ENCODE results near the gene SNAP47. TPM values are rescaled to one million over a fixed set of nuclear protein-coding genes. Genes with fewer than 3 reads are reported as not detected.

Gene SNAP47
- total RNA-seq, 1 experiment from 2014 or later: 46.0 TPM

GRCh38 chr1:227731696-227732585 is 3.3 kb upstream of the SNAP47 start:
- DNase-seq (ENCODE audit: low read depth): no peak

GRCh38 chr1:227732586-227733308 is 2.5 kb upstream of the SNAP47 start:
- DNase-seq (ENCODE audit: low read depth): no peak

- DNase-seq (ENCODE audit: low read depth): no peak
These were observed 1.9 kb upstream of the SNAP47 start for GRCh38 chr1:227733309-227733705.

- no peak for DNase-seq (ENCODE audit: low read depth)
These were observed 1.3 kb upstream of the SNAP47 start for GRCh38 chr1:227733751-227734545.

- no peak for DNase-seq (ENCODE audit: low read depth)
These were observed 734 bp upstream of the SNAP47 start for GRCh38 chr1:227734546-227734855.

GRCh38 chr1:227735539-227736285 is 477 bp downstream of the SNAP47 start:
- DNase-seq (ENCODE audit: low read depth): no peak

- DNase-seq (ENCODE audit: low read depth): no peak
These were observed 1.7 kb downstream of the SNAP47 start for GRCh38 chr1:227736814-227737432.

GRCh38 chr1:227738820-227739219 is 3.6 kb downstream of the SNAP47 start:
- no peak for DNase-seq (ENCODE audit: low read depth)

GRCh38 chr1:227739636-227740035 is 4.4 kb downstream of the SNAP47 start:
- no peak for DNase-seq (ENCODE audit: low read depth)

- DNase-seq (ENCODE audit: low read depth): no peak
These were observed 5.2 kb downstream of the SNAP47 start for GRCh38 chr1:227740401-227740960.

- DNase-seq (ENCODE audit: low read depth): no peak
These were observed 6.1 kb downstream of the SNAP47 start for GRCh38 chr1:227741166-227741870.

GRCh38 chr1:227742738-227743715 is 7.8 kb downstream of the SNAP47 start:
- DNase-seq (ENCODE audit: low read depth): no peak

GRCh38 chr1:227744668-227745067 is 9.4 kb downstream of the SNAP47 start:
- no peak for DNase-seq (ENCODE audit: low read depth)

- DNase-seq (ENCODE audit: low read depth): no peak
These were observed 10.5 kb downstream of the SNAP47 start for GRCh38 chr1:227745568-227746265.

GRCh38 chr1:227746676-227747075 is 11.4 kb downstream of the SNAP47 start:
- no peak for DNase-seq (ENCODE audit: low read depth)

- no peak for DNase-seq (ENCODE audit: low read depth)
These were observed 12.1 kb downstream of the SNAP47 start for GRCh38 chr1:227747382-227747781.

GRCh38 chr1:227747948-227748495 is 12.8 kb downstream of the SNAP47 start:
- no peak for DNase-seq (ENCODE audit: low read depth)

All from Daoy (cell line).